Embryonic facial prominence (tissue), 1 donor: ENCODE measurements around the gene KMT5C.
"Not testable (repeated sequence)": the region's sequence is repeated elsewhere in the genome, so short reads cannot be mapped to it uniquely, and the experiment has no call there.

Source experiments
- DNase-seq: peaks from one replicate; pipeline ENCODE4 v3.0.0-alpha.2; 2016; ENCODE audit errors: extremely low spot score

KMT5C gene

DNA sequence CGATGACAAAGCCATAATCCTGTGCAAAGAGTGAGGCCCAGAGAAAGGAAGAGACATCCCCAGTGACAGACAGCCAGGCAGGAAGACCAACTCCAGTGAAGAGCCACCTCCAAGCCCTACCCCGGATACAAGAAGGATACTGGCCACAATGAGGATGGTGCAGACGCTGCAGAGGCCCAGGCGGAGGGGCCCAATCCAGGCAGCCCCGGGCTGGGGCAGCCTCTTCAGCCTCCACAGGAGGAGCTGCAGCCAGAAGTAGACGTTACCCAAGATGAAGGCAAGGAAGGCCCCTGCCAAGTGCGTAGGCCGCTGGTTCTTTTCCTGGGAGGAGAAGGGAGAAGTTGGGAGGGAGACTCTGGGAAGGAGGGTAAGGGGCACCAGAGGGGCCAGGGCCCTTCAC lies 23.0 kb upstream of the KMT5C start:
- DNase-seq = no peak

DNA sequence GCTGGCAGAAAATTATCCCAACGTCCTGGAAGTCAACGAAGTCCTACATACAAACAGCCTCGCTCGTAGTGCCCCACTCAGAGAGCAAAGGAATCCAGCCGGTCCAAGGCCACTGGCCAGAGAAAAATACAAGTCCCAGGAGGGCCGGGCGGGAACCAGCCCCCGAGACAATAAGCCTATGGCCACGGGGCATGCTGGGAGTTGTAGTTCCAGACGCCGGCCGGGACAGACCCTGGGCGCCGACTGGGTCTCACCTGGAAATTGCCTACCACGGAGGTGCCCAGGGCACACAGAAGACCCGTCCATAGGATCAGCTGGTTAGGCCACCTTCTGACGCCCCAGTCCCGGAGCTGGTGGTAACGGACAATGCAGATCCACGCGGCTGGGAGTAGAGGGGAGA lies 19.9 kb upstream of the KMT5C start:
- DNase-seq = no peak

DNA sequence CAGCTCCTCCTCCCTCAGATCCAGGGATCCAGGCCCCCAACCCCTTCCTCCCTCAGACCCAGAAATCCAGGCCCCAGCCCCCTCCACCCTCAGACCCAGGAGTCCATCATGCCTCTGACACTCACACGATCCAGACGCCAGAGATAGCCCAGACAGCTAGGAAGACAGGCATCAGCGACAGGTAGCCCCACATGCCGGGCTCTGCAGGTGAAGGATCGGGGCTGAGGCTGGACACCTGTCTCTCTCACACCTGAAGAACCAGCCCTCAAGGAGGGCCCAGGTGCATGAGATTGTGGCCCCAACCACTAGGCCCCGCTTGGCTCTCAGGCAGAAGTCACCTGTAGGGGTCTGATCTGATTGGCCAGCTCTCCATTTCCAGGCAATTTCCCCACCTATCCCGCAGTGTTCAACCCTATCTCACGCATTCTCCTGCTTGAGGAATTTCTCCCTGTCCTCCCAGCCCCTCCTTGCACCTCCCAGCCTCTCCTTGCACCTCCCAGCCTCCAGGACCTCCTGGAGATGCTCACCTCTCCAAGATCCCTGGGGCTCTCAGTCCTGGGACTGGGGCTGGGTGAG lies 18.7 kb upstream of the KMT5C start:
- no peak for DNase-seq

DNA sequence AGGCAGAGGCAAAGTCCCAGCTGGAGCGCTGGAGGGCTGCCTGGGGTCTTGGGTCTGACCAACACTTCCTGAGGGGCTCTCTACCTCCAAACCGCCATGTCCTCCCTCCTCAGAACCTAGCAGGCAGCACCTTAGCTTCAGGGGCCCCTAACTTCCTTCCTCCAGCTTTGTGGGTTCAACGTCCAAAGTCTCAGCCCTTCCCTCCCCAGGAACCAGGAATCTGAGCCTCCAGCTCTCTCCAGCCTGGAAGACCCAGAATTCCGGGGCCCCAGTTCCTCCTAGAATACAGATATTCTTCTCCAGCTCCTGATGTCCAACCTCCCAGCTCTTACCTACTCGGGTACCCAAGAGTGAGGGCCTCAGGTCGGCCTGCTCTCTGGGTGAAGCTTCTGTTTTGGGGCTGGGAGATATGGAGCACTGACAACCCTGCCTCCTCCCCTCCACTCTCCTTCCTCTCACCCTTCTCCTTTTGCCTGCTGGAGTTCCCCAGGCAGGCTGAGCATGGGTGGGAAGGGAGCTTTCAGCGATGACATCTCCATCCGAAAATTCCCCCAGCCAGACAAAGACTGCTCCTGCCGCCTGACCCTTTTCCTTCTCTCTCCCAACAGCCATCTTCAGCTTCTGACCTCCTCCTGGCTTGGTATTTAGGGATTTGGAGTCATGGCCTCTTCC lies 18.1 kb upstream of the KMT5C start:
- DNase-seq = no peak

DNA sequence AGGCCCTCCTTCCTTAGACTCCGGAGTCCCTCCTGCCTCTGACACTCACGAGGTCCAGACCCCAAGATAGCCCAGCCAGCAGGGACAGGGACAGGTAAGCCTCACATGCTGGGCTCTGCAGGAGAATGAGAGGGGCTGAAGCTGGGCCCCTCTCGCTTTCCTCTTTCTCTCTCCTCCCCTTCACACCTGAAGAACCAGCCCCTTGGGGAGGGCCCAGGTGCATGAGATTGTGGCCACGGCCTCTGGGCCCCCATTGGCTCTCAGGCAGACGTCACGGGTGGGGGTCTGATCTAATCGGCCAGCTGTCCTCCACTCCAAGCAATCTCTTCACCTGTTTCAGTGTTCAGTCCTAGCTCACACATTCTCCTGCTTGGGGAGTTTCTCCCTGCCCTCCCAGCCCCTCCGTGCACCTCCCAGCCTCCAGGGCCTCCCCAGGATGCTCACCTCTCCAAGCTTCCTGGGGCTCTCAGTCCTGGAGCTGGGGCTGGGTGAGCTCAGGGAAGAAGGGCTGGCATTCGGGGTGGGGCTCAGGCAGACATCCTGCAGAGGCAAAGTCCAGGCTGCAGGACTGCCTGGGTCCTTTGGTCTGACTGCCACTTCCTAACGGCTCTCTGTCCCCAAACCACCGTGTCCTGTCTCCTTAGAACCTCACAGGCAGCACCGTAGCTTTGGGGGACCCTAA lies 17.3 kb upstream of the KMT5C start:
- no peak for DNase-seq

DNA sequence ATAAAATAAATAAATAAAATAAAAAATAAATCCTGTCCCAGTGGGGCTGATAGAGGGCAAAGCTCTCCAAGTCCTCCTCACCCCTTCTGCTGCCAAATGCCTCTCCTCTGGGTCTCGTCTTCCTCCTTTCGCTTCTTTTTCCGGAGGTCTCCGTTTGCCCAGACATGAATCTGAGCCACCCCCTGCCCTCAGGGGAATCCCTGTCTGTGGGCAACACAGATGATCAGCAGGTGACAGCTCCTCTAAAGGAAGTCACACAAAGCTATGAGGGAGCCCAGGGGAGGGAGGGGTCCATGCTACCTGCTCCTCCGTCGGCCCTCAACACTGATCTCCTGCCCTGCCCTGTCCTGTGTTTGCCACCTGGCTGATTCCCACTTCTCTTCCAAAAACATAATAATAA lies 15.0 kb upstream of the KMT5C start:
- no peak for DNase-seq

DNA sequence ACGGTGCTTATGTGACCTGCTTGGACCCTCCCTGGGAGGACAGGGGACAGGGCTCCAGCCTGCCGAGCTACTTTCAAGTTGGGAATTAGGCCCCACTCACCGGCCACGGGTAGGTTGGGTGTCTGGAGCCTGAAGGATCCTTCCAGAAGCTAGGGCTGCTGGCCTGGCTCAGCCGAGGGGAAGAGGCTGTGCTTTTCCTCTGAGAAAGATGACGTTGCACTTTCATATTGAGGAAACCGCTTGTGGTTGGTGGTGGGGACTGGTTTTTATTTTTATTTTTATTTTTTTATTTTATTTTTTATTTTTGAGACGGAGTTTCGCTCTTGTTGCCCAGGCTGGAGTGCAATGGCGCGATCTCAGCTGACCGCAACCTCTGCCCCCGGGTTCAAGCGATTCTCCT lies 14.5 kb upstream of the KMT5C start, which contains the start of gene TMEM150B:
TMEM150B (minus strand) TSS at position 170 of the 400 bp plus-strand sequence. CDS start 4,305 bp downstream, outside the sequence.
- no peak for DNase-seq

DNA sequence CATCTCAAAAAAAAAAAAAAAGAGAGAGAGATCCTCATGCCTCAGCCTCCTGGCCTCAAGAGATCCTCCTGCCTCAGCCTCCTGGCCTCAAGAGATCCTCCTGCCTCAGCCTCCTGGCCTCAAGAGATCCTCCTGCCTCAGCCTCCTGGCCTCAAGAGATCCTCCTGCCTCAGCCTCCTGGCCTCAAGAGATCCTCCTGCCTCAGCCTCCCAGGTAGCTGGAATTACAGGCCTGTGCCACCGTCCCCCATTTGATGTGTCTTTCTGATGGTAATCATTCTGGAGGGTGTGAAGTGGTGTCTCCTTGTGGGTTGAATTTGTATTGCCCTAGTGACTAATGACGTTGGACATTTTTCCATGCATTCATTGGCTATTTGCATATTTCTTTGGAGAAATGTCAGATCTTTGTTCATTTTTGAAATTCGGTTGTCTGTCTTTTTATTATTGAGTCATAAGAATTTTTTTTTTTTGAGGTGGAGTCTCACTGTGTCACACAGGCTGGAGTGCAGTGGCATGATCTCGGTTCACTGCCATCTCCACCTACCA lies 10.8 kb upstream of the KMT5C start:
- not testable (repeated sequence) for DNase-seq

DNA sequence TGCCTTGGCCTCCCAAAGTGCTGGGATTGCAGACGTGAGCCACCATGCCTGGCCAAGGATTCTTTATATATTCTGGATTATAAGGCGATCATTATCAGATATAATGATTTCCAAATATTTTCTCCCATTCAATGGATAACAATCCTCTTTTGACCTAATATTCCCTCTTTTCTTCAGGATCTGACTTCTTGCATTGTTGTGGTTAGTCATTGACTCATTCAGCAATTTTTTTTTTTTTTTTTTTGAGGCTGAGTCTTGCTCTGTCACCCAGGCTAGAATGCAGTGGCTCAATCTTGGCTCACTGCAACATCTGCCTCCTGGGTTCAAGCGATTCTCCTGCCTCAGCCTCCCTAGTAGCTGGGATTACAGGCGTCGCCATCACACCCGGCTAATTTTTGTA lies 9.9 kb upstream of the KMT5C start:
- not testable (repeated sequence) for DNase-seq

DNA sequence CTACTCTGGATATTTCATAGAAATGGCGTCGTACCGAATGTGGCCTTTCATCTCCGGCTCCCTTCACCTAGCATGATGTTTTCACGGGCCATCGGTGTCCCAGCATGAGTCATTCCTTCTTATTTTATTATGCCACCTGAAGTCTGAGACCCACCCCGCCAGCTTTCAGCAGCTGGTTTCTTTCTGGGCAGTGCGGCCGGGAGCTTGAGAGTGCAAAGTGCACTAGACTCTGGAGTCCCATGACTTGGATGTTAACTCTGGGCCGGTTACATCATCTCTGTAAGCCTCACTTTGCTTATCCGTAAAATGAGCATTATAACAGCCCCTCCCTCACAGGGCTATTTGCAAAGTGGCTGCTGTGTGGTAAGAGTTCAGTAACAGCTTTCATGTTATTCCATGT lies 5.8 kb upstream of the KMT5C start:
- no peak for DNase-seq

DNA sequence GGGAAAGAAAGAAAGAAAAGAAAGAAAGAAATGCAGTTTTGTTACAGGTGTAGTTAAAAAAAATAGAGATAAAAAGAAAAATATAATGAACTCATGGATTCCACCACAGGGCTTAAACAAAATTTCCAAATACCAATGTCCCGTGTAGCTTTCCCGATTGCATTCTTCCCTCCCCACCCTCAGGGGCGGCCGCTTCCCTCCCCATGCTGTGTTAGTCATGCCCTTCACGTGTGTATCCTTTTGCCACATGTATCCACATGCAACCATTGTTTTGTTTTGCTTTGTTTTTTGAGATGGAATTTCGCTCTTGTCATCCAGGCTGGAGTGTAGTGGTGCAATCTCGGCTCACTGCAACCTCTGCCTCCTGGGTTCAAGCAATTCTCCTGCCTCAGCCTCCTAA lies 3.6 kb upstream of the KMT5C start:
- DNase-seq = no peak

DNA sequence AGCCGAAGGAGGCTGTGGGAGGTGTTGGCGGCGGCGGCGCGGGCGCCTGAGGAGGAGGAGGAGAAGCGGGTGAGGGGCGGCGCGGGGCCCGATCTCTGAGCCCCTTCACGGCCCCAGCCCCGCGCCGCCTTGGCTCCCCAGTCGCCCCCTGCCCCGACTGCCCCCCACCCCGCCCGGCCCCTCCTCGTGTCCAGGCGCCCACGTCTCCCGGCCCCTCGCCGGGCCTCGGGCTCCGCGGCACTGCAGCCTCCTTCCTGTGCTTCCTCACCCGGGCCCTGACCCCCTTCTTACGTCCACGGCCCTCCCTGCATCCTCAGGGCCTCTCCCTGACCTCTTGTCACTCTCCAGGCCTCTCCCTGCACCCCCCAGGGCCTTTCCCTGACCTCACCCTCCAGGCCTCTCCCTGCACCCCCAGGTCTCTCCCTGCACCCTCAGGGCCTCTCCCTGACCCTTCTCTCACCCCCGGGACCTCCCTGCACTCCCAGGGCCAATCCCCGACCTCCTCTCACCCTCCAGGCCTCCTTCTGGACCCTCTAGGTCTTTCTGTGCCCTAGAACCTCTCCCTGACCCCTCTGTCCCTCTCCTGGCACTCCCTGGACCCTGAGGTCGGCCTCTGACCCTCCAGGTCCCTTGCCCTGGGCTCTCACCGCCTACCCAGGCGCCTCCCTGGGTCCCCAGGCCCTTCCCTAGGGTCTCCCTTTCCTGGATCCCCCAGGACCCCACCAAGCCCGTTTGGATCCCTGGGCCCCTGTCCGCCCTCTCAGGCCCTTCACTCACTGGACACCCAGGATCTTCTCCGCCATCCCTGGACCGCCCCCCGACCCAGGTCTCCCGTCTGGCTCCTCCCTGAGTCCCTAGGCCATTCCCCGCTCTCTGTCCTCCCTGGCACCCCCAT lies 460 bp downstream of the KMT5C start:
- DNase-seq = no peak

DNA sequence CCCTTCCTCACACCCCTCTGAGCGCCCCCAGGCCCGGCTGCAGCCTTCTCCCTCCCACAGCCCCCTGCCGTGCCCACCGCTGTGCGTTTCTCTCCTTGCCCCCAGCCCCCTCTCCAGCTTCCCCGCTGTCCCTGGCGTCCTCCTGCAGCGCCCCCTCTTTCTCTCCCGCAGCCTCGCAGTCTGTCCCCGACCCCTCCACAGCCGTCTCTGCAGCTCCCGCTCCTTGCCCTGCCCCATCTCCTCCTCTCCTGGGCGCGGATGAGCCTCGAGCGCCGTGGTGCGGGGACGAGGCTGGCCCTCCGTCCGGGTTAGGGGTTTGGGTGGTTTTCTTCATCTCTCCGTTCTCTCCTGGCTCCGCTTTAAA lies 1.1 kb downstream of the KMT5C start:
- no peak for DNase-seq

DNA sequence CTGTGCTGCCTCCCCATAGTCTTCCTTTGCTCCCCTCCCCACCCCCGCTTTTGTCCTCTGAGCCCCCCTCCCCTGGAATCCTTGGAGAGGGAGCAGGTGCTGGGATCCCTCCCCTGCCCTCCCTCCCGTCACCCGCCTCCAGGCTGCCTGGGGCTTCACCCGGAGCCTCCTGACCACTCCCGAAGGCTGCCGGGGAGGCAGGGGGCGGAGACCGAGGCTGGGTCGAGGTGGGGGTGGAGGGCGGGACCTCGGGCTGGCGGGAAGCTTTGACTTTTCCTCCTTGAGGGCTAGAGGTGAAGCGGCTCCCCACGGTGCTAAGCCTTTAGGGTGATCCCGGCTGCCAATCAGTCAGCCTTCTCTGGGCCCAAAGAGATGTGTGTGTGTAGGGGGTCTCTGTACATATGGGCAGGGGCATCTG lies 1.5 kb downstream of the KMT5C start:
- no peak for DNase-seq

DNA sequence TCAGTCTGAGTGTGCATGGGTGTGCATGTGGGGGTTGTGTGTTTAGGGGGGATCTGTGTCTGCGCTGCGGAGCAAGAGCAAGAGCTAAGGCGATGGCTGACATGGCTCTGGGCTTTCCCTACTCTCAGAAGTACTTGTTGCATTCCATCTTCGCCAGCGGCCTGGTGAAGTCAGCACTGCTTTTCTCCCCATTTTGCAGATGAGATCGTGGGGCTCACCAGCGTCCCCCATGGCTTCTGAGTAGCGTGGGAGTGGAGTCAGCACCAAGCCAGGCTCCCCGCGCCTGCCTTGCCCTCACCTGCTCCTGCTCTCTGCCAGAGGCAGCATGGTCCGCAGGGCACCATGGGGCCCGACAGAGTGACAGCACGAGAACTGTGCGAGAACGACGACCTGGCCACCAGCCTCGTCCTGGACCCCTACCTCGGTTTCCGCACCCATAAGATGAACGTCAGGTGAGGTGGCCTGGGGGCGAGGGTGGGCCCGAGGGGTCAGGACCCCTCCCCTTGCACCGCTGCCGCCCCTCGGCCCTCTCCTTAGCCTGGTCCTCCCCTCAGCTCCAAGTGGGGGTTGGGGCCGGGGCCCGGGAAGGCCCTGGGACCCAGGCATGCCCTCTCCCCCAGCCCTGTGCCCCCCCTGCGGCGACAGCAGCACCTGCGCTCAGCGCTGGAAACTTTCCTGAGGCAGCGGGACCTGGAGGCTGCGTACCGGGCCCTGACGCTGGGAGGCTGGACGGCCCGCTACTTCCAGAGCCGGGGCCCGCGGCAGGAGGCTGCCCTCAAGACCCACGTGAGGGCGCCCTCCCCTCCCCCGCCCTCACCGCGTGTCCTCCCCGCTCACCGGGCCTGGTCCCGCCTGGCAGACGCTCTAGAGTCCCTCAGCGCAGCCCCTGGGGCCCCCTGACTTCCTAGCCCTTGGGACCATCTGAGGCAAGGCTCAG lies 2.2 kb downstream of the KMT5C start:
- DNase-seq = no peak

DNA sequence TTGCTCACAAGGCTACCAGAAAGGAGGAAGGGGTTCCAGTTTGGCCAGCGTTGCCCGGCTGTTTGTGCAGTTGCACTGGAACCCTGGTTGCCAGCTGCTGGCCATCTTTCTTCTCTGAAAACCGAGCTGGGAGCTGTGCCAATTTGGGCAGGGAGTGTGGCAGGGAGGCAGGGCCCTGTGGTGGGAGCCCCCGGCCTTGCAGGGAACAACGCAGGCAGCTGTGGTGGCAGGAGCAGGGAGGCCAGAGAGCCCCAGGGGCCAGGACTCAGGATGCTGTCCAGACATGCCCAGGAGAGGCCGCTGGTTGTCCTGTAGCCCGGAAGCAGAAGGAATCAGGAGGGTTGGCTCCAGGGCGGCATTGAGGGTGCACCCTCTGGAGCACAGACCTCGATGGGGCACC lies 4.8 kb downstream of the KMT5C start:
- DNase-seq = no peak

DNA sequence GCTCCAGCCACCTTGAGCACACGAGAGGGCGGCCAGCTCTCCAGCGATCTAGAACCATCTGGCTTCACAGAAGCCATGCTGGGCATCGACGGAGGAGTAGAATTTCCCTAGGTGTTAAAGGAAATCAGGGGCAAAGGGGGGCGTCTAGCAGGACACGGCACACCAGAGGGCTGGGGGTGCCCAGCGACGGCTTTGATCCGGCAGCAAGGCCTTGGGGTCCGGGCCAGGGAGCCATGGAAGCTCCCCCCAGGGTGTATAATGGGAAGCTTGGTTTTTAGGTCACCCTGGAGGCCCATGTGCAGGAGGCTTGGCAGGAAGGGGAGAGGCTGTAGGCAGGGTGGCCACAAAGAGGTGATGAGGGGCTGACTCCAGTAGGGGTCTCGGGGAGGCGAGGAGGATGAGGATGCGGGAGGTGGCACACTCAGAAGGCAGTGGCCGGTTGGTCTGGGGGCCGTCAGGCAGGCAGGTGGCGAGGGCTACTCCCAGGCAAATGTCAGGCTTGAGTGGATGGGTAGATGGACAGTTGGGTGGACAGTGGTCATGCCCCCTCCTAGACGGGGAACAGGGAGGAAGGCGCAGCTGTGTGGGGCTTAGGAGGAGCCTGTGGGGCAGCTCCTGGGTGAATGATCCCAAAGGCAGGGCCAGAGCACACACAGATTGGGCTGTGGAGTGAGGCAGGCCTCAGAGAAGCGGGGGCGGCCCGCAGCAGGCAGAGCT lies 5.6 kb downstream of the KMT5C start:
- no peak for DNase-seq

DNA sequence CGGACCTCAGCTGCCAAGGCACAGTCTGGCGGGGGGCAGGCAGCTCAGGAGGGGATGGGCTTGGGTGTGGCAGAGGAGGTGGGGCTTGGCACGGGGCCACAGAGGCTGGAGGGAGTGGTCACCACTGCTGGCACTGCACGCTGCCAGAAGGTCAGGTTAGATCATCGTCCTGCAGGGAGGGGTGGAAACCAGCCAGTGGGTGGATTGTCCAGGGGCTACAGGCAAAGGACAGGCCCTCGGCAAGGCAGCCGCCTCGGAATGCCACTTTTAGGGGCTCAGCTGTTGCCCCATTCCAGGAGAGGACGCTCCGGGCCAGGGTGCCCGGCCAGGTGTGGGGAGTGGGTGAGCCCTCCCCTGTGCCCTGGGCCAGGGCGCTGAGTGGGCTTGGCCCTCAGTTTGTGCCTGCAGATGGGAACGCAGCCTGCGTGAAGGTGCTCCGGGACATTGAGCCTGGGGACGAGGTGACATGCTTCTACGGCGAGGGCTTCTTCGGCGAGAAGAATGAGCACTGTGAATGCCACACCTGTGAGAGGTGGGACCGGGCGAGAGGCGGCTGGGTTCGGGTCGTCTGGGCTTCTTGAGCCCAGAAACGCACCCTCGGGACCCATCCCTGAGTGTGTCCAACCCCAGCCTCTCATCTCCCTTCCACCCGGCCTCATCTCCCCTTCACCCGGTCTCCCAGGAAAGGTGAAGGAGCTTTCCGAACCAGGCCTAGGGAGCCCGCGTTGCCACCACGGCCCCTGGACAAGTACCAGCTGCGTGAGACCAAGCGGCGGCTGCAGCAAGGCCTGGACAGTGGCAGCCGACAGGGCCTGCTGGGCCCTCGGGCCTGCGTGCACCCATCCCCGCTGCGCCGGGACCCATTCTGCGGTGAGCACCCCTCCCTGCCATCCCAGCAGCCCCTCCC lies 6.4 kb downstream of the KMT5C start:
- no peak for DNase-seq
